ENCODE results near the gene GID4.

DNA sequence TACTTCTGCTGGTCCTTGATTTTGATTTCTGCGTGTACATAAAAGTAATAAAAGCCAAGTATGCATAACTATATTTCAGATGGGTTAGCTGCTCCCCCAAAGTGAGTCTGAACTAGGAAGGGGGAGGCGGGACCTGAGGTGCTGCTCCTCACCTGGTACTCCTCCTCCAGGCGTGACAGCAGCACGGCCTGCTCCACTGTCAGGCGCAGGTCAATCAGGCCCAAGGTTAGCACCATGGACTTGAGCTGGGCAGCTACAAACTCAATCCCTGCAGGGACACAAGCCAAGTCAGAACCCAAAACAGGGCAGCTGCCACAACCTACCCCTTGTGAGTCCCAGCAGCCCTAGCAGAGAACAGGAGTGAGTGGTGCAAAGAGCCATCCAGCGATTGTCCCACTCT is 18.2 kb upstream of the GID4 start:
- TF ChIP-seq BHLHE40 (IDR thresholded peaks at IDR 0.05; ENCODE audit: borderline replicate concordance) (no peak), FOXM1 (IDR thresholded peaks at IDR 0.05; ENCODE audit: borderline replicate concordance) (no peak), SUZ12 (IDR thresholded peaks at IDR 0.05) (no peak), ELF4 (IDR thresholded peaks at IDR 0.05) (no peak), FOXA1 (IDR thresholded peaks at IDR 0.05) (no peak), SP1 (IDR thresholded peaks at IDR 0.05) (no peak), HDGF (IDR thresholded peaks at IDR 0.05; ENCODE audit: borderline replicate concordance) (no peak), TARDBP (IDR thresholded peaks at IDR 0.05) (no peak), ARNT (IDR thresholded peaks at IDR 0.05) (no peak), CTBP1 (IDR thresholded peaks at IDR 0.05; ENCODE audit: borderline replicate concordance) (no peak), ZNF384 (IDR thresholded peaks at IDR 0.05) (no peak), NFRKB (IDR thresholded peaks at IDR 0.05) (no peak)
- TF ChIP-seq, protein P1, sequence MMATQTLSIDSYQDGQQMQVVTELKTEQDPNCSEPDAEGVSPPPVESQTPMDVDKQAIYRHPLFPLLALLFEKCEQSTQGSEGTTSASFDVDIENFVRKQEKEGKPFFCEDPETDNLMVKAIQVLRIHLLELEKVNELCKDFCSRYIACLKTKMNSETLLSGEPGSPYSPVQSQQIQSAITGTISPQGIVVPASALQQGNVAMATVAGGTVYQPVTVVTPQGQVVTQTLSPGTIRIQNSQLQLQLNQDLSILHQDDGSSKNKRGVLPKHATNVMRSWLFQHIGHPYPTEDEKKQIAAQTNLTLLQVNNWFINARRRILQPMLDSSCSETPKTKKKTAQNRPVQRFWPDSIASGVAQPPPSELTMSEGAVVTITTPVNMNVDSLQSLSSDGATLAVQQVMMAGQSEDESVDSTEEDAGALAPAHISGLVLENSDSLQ (IDR thresholded peaks at IDR 0.05): no peak

All from HEK293T (cell line).